ENCODE measurements around the gene RBP3.

RBP3 gene

DNA sequence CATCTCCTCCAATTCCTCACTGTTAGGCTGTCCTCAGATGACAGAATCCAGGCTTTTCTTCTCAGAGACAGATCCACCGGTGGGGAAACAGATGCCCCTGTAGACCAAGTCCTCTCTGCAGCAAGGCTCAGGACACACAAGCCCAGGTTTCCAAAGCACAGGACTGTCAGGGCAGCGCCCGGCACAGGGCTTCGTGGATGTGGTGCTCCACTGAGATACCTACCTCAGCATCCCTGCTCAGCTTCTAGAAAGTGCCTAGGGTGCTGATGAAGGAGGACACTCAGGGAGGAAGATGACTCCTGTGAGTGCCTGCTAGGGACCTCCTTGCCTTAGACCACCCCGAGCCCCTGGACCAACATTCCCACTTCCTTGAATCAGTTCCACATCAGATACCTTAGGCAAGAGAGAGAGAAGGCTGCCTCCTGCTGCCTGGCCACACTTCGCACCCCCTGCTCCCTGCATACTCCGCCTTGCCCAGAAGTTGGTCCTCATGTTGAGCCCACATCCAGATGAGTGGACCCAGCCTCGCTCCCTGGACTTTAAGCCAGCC, 8.9 kb upstream of the RBP3 start:
- no peak for FAIRE-seq

DNA sequence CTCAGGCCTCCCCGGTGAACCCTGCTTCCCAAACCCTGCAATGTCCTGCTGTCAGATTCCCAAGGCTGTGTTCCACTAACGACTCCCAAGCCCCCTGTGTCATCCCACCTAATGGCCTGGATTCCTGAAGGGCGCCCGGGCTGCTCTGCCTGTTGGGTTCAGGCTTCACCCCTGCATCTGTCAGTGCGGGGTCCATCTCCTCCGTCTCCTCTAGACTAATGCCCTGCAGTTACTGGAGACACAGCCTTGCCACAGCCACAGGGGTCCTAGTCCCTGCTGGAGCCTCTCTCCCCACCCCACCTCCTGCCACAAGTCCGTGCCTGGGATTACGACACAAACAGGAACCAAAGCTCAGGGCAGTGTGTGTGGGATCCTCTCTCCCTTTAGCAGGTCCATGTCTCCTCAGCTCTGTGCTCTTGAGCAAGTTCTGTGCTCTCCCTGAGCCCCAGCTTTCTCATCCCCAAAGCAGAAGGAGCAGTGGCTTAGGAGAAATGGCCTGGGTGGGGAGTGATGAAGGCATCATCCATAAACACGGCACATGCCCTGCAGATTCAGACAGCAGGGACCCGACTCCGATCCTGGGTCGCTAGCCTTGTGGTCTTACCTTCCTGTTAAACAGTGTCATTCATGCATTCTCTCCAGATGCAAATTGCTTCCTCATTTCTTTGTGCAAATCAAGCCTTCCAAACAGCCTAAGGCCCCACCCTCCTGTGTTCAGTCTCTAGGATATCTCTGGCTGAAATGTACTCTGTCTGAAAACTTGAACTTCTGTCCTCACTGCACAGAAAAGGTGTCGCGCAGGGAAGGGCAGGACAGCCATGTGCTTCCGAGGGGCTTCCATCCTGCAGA, 8.2 kb upstream of the RBP3 start:
- no peak for FAIRE-seq

DNA sequence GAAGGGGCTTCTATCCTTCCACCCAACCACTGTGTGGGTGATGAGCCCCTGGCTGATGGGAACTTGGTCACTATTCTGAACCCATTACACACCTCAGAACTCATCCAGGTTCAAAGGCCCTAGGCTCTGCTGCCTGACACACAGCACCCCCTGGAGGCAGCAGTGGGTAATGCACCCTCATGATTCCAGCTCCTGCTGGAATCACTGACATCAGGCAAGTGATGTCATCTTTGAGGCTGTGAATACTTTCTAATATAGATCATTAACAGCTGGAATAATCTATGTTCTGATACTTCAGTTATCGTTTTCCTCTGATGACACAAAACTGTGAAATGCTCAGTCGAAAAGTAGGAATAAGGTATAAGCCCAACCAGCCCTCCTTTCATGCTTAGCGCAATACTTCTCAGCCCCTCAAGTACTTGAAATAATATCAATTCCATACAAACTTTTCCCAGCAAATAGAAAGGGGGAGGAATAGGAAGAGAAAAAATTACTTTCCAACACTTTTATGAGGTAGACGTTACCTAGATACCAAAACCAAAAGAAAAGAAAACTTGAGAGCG, 7.5 kb upstream of the RBP3 start:
- no peak for FAIRE-seq

DNA sequence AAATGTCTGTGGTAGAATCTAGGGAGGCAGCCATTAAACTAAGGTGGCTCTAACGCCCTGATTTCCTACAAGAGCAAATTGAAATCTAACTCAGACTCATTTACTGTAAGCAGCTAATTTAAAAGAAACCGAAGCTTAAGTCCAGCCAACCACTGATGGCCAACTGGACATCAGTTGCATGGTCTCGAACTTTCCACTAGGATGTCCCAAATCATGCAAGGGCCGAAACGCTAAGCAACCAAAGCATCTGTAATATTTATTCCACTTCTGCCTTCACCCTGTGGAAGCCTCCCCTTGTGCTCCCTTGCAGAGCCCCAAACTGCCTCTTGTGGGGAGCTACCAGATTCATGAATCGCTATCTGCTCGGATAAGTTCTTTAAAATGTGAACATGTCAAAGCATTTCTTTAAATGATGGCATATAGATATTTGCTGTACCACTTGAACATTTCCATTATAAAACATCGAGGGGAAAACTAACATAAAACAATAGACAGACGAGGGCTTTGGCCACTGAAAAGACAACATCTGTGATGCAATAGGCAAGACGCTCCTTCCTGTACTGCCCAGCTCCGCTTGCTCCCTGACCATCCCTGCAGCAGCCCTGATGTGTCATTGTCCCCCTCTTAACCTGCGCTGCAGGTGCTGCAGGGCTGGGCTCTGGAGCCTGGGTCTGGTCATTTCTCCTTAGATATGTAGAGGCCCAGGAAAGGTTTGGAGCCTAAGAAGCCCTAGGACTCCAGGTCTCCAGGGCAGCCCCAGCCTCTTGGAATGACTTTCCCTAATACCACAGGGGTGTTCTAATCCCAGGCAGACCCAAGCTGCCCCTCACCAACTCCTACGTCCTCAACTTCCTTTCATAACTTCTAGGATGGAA, 2.9 kb upstream of the RBP3 start:
- FAIRE-seq, result no peak

DNA sequence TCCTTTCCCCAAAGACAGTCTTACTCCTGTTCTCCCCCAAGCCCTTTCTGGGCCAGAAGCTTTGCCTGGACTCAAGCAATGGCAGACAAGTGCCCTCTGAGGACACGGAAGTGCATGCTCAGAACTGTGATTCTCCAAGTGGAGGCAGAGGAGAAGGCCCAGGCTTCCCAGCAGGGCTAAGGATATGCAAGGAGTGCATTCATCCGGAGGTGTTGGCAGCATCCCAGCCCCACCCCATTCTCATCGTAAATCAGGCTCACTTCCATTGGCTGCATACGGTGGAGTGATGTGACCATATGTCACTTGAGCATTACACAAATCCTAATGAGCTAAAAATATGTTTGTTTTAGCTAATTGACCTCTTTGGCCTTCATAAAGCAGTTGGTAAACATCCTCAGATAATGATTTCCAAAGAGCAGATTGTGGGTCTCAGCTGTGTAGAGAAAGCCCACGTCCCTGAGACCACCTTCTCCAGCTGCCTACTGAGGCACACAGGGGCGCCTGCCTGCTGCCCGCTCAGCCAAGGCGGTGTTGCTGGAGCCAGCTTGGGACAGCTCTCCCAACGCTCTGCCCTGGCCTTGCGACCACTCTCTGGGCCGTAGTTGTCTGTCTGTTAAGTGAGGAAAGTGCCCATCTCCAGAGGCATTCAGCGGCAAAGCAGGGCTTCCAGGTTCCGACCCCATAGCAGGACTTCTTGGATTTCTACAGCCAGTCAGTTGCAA, 1.4 kb upstream of the RBP3 start:
- FAIRE-seq, result no peak

DNA sequence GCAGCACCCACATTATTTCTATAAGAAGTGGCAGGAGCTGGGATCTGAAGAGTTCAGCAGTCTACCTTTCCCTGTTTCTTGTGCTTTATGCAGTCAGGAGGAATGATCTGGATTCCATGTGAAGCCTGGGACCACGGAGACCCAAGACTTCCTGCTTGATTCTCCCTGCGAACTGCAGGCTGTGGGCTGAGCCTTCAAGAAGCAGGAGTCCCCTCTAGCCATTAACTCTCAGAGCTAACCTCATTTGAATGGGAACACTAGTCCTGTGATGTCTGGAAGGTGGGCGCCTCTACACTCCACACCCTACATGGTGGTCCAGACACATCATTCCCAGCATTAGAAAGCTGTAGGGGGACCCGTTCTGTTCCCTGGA, 874 bp upstream of the RBP3 start:
- FAIRE-seq, result no peak

DNA sequence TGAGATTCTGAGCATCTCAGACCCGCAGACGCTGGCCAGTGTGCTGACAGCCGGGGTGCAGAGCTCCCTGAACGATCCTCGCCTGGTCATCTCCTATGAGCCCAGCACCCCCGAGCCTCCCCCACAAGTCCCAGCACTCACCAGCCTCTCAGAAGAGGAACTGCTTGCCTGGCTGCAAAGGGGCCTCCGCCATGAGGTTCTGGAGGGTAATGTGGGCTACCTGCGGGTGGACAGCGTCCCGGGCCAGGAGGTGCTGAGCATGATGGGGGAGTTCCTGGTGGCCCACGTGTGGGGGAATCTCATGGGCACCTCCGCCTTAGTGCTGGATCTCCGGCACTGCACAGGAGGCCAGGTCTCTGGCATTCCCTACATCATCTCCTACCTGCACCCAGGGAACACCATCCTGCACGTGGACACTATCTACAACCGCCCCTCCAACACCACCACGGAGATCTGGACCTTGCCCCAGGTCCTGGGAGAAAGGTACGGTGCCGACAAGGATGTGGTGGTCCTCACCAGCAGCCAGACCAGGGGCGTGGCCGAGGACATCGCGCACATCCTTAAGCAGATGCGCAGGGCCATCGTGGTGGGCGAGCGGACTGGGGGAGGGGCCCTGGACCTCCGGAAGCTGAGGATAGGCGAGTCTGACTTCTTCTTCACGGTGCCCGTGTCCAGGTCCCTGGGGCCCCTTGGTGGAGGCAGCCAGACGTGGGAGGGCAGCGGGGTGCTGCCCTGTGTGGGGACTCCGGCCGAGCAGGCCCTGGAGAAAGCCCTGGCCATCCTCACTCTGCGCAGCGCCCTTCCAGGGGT, 703 bp downstream of the RBP3 start:
- FAIRE-seq, result no peak

DNA sequence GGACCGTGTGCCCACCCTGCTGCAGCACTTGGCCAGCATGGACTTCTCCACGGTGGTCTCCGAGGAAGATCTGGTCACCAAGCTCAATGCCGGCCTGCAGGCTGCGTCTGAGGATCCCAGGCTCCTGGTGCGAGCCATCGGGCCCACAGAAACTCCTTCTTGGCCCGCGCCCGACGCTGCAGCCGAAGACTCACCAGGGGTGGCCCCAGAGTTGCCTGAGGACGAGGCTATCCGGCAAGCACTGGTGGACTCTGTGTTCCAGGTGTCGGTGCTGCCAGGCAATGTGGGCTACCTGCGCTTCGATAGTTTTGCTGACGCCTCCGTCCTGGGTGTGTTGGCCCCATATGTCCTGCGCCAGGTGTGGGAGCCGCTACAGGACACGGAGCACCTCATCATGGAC, 1.4 kb downstream of the RBP3 start:
- no peak for FAIRE-seq

DNA sequence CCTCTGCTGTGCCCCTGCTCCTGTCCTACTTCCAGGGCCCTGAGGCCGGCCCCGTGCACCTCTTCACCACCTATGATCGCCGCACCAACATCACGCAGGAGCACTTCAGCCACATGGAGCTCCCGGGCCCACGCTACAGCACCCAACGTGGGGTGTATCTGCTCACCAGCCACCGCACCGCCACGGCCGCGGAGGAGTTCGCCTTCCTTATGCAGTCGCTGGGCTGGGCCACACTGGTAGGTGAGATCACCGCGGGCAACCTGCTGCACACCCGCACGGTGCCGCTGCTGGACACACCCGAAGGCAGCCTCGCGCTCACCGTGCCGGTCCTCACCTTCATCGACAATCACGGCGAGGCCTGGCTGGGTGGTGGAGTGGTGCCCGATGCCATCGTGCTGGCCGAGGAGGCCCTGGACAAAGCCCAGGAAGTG, 1.8 kb downstream of the RBP3 start:
- no peak for FAIRE-seq

DNA sequence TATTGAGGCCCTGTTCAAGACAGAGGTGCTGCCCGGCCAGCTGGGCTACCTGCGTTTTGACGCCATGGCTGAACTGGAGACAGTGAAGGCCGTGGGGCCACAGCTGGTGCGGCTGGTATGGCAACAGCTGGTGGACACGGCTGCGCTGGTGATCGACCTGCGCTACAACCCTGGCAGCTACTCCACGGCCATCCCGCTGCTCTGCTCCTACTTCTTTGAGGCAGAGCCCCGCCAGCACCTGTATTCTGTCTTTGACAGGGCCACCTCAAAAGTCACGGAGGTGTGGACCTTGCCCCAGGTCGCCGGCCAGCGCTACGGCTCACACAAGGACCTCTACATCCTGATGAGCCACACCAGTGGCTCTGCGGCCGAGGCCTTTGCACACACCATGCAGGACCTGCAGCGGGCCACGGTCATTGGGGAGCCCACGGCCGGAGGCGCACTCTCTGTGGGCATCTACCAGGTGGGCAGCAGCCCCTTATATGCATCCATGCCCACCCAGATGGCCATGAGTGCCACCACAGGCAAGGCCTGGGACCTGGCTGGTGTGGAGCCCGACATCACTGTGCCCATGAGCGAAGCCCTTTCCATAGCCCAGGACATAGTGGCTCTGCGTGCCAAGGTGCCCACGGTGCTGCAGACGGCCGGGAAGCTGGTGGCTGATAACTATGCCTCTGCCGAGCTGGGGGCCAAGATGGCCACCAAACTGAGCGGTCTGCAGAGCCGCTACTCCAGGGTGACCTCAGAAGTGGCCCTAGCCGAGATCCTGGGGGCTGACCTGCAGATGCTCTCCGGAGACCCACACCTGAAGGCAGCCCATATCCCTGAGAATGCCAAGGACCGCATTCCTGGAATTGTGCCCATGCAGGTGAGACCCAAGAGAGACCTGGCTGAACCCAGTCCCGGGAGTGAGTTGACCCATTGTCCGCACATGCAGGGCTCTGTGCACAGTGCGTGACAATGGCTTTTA, 2.8 kb downstream of the RBP3 start:
- FAIRE-seq, result no peak

DNA sequence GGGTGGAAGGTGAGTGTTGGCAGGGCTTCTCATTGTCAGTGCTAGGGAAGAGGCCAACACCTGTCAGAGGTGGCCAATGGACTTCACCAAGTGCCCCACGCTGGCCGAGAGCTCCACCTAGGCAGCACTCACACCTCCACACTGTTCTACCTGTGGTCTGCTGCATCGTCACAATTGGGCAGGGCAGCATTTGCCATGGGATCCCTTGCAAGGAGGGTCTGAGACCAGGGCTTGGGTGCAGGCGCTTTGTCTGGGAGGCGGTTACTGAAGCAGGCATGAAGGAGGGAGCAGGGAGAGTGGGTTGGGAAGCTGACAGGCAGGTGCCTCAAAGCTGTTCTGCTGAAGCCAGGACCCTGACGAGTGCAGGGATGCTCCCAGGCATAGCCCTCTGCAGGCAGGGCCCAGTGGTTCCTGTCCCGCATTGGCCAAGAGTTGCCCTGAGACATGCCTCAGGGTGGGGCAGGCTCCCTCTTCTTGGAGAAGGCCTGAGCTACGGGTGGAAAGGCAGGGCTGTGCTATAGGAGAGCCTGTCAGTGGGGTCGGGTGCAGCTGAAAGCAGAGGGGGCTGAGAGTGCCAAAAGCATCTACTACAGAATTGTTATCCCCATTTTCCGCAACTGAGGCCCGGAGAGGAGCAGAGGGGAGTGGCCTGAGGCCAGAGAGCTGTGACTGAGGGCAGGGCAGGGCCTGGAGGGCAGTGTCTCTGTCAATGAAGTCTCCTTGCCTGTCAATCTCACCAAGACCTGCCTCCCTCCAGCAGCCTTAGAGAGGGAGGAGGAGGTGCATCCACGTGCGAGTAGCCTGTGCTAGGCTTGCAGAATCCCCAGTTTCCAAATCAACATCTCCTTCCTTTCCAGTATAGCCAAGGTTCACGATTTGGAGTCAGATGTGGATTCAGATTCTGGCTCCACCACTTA, 4.0 kb downstream of the RBP3 start:
- FAIRE-seq, result no peak

DNA sequence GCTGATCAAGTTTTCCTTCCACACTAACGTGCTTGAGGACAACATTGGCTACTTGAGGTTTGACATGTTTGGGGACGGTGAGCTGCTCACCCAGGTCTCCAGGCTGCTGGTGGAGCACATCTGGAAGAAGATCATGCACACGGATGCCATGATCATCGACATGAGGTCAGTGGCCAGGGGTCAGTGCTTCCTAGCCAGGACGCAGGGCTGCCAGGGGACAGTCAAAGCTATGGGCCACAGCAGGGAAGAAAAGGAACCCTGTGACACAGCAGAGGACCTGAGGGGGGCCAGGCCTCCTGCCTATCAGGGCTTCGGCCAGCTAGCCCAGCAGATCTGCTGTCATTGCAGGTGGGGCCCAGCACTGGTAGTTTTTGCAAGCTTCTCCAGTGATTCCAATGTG, 5.2 kb downstream of the RBP3 start:
- FAIRE-seq, result no peak

DNA sequence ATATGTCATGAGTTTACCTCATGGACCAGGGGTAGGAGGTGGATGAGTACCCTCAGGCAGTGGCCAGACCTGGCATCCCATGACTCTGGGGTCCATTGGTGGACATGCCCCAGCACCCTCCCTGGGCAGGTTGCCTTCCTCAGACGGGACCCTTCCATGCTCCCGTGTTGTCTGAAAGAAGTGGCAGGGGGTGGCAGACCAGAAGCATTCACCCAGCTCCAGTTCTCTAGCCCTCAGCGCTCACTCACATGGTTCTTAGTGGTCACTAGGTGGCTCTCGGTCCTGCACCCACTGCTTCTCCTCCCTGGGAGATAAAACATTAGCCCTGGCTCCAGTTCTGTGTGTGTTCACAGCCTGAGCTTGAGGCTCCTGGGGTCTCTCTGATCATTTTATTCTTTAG, 6.0 kb downstream of the RBP3 start:
- no peak for FAIRE-seq

DNA sequence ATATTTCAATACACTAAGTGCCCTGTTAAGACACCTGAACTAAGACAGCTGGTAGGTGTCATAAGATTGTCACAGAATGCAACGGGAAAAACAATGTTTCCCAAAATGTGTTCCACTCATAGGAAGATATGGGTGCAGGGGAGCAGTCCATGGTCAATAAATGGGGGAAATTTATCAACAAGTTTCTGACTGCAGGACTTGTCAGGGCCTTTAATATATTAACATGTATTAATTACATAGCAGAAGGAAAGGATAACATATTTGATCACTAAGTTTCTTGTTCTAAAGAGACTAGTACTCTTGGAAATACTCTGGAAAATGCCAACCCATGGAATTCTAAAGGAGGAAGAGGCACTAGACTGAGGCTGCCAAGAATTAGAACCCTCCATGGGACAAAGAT, 6.7 kb downstream of the RBP3 start:
- no peak for FAIRE-seq

DNA sequence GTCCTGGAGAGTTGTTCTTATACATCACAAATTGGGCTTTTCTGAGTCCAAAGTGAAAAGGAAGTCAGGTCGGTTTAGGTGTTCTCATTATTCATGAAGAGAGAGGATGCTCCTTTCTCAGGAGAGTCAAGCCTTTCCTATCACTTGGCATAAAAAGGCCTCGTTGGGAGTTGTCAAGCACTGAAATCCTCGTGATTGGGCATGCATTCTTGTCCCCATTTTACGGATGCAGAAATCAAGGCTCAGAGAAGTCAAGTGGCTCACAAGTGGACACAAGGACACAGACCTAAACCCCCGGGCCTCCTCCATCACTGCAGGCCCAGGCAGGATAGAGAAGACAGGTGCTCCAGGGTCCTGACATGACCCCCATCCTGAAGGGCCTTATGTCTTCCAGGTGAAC, 8.5 kb downstream of the RBP3 start:
- FAIRE-seq, result no peak

DNA sequence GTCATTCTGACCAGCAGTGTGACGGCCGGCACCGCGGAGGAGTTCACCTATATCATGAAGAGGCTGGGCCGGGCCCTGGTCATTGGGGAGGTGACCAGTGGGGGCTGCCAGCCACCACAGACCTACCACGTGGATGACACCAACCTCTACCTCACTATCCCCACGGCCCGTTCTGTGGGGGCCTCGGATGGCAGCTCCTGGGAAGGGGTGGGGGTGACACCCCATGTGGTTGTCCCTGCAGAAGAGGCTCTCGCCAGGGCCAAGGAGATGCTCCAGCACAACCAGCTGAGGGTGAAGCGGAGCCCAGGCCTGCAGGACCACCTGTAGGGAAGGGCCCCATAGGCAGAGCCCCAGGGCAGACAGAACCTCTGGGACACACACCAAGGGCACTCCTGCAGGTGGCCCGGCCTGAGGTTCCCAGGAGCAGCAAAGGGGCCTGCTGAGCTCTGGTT, 9.0 kb downstream of the RBP3 start:
- no peak for FAIRE-seq

DNA sequence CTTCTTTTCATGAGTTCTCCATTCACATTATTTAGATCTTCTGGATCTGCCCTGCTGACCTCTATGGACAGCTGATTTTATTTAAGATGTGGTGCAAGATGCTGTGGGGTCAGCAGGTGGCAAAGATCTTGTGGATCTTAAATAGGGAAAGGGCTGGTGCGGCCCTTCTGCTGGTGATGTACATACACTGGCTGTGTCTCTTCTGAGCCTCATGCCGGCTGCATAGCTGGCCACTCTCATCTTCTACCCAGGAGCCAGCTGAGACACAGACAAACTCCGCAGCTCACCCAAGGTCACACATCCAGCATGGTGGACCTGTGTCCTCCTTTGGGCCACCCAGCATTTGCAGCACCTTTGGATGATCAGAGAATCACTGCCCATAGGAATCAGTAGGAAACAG, 9.7 kb downstream of the RBP3 start:
- FAIRE-seq, result no peak

DNA sequence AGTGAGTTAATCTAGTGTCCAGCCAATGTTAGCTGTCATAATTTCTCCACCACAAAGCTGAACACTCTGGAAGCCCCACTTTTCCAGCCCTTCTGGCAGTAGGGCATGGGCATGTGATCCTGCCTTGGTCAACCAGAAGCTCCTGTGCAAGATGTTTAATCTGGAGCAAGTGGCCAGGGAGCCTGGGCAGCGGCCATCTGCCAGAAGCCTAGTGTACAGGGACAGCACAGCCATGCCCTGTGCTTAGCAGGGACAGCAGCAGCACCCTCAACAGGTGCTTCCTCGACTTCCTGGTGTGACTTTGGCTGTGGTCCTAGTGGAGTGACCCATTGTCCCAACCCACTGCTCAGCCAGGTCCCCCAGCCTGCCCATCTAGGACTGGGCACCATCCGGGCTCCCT, 10.3 kb downstream of the RBP3 start:
- no peak for FAIRE-seq

DNA sequence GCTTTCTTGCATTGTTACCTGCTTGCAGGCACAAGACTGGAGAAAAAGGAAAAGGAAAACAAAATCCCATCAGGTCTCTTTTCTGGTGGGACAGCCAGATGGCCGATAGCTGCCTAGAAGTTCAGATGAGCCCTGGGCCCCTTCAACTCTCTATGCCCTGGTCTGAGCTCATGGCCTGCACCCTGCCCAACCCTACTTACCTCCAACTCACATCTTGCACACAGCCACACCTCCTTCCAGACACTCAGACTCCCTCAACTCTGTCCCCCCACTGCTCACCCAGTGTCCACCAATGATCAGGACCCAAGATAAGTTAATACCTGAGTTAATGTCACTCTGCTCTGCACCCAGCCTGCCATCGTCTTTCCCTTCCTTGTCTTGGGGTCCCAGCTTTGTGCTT, 10.9 kb downstream of the RBP3 start:
- FAIRE-seq, result no peak
